Activated gamma-delta T cell treated with Interleukin-2 at 50 U/mL for 16 hours (primary cell): ENCODE data around the gene MYADM.
"Not testable (repeated sequence)": the region's sequence is repeated elsewhere in the genome, so short reads cannot be mapped to it uniquely, and the experiment has no call there.

ENCODE experiments used
- DNase-seq: peaks from one replicate; pipeline ENCODE4 v3.0.0-alpha.2; 2020

The MYADM gene, protein sequence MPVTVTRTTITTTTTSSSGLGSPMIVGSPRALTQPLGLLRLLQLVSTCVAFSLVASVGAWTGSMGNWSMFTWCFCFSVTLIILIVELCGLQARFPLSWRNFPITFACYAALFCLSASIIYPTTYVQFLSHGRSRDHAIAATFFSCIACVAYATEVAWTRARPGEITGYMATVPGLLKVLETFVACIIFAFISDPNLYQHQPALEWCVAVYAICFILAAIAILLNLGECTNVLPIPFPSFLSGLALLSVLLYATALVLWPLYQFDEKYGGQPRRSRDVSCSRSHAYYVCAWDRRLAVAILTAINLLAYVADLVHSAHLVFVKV

DNA sequence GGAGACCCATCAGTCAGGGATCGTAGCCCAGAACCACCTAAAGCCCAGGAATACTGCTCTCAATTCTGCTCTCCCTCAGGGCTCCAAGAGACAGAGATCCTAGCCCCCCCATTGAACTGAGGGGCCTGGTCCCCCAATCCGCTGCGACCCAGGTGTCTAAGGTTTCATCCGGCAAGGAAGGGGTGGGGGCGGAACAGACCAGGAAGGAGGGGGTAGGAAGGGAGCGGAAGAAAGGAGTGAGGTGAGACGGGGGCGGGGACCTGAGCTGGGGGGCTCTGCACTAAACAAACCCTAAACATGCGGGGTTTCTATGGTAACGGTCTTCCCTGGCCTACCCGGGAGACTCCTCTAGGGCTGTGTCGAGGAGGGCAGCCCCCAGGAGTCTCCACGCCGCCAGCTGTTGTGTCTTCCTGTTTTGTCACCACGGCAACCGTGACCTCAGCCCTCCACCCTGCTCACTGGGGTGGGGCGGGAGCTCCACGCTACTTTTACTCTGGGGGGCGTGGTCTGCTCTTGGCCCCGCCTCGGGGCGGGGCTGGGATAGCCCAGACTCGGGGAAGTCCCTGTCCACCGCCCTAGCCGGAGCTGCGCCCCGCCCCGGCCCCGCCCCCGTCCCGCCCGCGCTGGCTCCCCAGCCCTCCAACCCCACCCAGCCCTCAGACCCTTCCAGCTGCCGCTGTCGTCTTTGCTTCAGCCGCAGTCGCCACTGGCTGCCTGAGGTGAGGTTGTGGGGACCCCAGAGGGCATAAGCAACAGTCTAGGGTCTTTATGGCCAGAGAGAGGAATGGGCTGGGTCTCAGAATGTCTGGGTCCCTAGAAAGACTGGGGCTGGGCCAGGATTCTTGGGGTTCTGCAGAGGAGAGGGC lies at the start of gene MYADM:
Gene MYADM (plus strand): TSS at position 659 of the 866 bp plus-strand sequence. CDS start 5,647 bp downstream, outside the sequence.
- peak; percentile 100 for DNase-seq

DNA sequence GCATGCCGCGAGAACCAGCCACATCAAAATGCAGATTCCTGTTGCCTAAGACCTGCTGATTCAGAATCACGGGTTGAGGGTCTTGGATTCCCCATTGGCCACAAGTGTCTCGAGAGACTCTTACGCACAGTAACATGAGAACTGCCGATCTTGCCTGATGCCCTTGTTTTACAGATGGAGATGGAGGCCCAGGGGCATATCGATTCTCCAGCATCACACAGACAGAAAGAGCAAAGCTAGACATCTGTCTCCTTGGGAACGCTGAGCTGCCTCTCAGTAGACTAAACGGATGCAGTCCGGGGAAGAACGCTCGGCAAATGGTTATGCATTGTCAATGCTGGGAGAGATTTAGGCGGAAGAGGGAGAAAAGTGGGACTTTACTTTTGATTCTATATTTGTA lies 48.9 kb upstream of the MYADM start:
- no peak for DNase-seq

DNA sequence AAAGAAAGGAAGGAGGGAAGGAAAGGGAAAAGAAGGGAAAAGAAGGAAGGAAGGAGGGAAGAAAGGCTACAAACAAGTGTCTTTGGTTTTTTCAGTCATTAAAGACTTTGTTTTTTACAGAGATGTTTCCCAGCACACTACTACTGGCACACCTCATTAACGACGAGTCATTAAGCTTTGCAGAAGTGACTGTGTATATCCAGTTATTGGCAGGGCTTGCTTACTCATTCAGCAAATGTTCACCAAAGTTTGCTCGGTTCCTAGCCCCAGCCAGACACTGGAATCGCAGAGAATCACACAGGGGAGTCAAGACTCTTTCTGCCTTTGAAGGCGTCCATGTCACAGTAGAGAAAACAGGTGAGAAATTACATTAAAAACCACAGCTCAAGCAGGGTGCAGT lies 47.8 kb upstream of the MYADM start:
- no peak for DNase-seq

DNA sequence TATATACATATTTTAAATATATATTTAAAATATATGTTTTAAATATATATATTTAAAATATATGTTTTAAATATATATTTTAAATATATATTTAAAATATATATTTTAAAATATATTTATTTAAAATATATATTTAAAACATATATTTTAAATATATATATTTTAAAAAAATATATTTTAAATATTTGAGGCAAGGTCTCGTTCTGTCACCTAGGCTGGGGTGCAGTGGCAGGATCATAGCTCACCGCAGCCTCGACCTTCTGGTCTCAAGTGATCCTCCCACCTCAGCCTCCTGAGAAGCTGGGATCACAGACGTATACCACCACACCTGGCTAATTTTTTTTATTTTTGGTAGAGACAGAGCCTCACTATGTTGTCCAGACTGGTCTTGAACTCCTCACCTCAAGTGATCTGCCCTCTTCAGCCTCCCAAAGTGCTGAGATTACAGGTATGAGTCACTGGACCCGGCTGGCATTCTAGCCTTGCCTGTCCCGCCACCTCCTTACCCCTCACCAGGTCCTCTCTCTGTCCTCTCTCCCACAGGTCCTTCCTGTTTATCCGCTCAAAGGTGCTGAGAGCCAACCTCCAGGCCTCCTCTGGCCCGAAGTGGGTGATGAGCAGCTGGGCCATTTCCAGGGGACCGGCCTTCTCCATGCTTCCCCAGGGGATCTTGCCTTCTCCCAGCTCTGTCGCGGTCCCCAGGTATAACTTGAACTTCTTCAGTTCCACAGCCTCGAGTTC lies 44.1 kb upstream of the MYADM start:
- DNase-seq, result no peak

DNA sequence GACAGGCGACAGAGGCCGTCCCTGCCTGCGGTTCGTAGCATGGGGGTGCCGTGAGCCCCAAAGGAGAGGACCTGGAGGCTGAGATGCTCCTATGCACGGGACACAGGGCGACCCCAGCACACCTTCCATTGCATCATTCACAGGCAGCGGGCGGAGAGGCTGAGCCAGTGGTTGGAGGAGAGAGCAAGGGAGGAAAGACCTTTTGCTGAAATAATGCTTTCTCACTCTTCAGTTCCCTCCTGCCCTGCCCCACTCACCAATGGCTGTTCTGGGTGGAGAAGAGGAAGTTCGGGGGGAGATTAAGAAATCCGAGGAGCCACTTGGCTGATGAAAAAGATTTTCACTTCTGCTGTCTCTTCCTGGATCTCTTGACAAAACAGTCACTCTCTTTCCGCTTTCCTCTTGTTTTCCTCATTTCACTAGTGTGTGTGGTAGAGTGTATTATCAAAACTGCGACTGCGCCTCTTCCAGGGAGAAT lies 43.5 kb upstream of the MYADM start, which contains the start of gene NLRP12:
Gene NLRP12 (minus strand): TSS at position 181 of the 478 bp plus-strand sequence. CDS start 140 bp downstream, at position 41.
- DNase-seq, result no peak

DNA sequence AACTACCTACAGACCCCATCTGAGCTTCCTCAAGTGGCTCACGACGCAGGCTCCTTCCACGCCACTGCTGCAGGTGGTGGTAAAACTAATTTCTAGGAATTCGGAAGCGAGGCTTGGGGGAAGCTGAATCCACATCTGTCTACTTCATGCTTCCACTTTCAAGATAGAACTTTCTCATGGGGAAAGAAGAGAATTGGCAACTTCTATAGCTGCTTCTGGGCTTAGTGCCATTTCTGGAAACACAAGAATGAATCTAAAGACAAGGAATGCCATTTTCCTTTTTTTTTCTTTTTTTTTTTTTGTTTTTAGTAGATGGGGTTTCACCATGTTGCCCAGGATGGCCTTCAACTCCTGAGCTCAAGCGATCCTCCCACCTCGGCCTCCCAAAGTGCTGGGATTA lies 40.8 kb upstream of the MYADM start:
- DNase-seq, result no peak

DNA sequence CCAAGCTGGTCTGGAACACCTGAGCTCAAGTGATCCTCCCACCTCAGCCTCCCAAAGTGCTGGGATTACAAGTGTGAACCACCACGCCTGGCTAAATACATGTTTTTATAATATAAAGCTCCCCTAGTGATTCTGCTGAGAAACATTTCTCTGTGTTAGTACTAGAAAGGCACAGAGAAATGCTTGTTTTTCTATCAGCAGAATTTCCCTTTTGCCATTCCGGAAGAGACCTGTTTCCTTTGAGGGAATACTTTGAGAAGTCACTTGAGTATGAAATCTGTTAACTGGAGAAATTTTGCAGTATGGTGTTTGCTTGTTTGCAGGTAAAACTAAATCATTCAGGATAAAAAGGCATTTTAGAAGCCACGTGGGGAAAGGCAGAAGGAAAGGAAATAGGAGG lies 39.2 kb upstream of the MYADM start:
- DNase-seq, result no peak

DNA sequence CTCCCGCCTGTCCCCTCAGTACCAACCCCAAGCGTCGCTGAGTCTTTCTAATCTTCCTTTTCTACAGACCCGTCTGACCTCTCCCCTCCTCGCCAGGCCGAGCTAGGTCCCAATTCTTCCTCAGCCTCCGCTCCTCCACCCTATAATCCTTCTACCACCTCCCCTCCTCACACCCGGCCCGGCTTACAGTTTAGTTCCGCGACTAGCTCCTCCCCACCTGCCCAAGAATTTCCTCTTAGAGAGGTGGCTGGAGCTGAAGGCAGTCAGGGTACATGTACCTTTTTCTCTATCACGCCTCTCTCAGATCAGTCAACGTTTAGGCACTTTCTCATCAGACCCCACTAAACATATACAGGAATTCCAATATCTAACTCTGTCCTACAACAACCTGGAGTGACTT lies 34.8 kb upstream of the MYADM start:
- not testable (repeated sequence) for DNase-seq

DNA sequence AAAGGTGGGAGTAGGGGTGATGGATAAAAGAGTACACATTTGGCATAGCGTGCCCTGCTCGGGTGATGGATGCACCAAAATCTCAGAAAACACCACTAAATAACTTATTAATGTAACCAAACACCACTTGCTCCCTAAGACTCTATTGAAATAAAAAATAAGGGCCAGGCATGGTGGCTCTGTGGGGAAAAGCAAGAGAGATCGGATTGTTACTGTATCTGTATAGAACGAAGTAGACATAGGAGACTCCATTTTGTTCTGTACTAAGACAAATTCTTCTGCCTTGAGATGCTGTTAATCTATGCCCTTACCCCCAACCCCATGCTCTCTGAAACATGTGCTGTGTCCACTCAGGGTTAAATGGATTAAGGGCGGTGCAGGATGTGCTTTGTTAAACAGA lies 29.2 kb upstream of the MYADM start:
- not testable (repeated sequence) for DNase-seq

DNA sequence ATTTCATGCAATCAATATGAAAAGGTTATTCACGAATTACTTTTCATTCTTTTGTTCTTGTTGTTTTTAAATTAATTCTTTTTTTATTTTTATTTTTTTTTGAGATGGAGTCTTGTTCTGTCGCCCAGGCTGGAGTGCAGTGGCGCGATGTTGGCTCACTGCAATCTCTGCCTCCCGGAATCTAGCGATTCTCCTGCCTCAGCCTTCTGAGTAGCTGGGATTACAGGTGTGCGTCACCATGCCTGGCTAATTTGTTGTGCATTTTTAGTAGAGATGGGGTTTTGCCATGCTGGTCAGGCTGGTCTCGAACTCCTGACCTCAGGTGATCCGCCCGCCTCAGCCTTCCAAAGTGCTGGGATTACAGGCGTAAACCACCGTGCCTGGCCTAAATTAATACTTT lies 27.4 kb upstream of the MYADM start:
- not testable (repeated sequence) for DNase-seq

DNA sequence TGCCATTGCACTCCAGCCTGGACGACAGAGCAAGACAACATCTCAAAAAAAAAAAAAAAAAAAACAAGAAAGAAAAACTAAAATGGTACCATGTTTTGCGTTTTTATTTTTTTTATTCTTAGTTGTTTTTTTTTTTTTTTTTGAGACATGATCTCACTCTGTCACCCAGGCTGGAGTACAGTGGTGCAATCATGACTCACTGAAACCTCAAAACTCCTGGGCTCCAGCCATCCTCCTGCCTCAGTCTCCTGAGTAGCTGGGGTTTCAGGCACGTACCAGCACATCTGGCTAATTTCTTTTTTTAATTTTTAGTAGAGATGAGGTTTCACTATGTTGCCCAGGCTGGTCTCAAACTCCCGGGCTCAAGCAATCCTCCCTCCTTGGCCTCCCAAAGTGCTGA lies 26.8 kb upstream of the MYADM start:
- not testable (repeated sequence) for DNase-seq

DNA sequence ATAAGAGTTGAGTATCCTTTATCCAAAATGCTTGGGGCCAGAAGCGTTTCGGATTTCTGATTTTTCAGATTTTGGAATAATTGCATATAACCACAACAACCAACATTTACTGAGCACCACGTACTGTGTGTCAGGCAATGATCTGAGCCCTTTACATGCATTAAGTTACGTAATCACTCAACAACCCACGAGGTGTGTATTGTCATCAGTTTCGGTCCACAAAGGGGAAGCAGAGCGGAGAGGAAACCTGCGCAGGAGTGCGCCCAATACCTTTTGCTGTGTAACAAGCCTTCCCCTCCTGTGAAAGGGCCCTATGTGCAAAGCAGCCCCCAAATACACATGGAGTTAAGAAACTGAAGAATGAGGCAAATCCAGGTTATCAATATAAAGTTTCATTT lies 22.8 kb upstream of the MYADM start:
- DNase-seq, result no peak

DNA sequence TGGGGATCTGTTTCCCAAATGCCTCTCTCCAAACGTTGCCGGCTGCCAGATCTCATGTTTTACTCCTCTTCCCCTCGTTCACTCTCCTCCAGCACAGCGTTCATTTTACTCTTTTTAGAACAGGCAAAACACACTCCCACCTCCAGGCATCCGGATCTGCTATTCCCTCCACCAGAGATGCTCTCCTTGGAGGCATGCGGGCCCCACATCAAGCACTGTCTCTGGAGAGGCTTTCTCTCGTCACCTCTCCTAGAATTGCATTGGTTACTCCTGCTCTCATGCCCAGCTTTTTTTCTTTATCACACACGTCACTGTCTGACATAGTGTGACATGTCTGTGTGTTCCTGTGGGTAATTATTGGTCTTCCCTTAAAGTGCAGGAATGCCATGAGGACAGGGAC lies 20.1 kb upstream of the MYADM start:
- no peak for DNase-seq

DNA sequence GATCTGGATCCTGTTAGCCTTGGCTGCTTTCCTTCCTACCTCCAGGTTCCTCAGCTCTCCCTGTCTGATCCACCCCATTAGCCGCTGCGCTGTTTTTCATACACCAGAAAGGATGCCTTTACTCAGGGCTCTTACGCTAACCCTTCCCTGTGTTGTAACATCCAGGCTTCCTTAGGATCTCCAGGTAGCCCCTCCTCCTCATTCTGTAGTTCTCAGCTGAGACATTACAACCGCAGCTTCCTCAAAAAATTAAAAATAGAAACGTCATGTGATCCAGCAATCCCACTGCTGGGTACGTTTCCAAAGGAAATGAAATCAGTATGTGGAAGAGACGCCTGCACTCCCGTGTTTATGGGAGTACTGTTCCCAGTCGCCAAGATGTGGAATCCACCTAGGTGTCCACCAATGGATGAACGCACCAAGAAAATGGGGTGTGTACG lies 18.4 kb upstream of the MYADM start:
- DNase-seq, result no peak

DNA sequence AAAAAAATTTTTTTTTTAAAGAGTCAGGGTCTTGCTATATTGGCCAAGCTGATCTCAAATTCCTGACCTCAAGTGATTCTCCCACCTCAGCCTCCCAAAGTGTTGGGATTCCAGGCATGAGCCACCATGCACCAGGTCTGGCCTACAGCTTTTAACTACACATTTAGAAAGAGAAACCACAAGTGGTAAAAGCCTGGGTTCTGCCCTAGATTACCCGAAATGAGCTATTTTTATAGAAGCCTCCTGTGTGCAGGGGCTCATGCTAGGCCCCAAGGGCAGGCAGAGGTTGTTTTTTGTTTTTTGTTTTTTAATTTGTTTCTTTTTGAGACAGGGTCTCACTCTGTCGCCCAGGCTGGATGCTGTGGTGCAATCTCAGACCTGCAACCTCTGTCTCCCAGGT lies 14.0 kb upstream of the MYADM start:
- DNase-seq, result no peak

DNA sequence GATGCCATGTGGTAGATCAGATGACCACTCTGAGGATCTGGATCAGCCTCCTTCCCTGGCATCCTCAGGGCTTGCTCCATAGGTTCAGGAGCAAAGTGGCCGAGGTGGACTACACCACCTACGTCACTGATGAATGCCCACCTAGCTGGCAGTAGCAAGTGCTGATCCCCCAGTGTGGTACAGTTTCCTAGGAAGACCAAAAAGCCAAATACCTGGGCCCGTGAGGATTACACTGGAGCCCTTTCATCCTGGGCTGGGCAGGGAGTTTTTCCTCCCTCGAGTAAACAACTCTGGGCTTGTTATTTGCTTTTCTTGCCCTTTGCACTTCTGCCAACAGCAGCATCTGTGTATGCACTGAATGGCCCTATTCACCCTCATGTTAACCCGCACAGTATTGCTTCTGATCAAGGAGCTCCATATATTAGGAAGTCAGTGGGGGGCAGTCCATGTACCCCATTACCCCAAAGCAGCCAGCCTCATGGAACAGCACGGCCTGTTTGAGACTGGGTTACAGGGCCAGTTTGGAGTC lies 3.3 kb upstream of the MYADM start:
- DNase-seq, result no peak

DNA sequence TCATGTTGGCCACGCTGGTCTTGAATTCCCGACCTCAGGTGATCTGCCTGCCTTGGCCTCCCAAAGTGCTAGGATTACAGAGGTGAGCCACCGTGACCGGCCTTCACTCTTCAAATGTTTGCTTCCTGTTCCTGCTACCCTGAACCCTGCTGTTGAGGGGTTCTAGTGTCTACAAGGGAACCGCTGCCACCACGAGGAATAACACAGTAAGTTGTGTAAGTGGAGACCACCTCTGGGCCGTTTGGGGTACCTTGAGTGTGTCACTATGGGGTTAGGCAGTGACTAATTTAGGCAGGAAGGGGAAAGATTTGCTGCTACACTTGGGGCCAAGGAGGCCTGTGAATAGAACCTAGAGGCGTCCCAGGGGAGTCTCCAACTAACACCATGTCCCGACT lies 2.2 kb upstream of the MYADM start:
- DNase-seq, result no peak

DNA sequence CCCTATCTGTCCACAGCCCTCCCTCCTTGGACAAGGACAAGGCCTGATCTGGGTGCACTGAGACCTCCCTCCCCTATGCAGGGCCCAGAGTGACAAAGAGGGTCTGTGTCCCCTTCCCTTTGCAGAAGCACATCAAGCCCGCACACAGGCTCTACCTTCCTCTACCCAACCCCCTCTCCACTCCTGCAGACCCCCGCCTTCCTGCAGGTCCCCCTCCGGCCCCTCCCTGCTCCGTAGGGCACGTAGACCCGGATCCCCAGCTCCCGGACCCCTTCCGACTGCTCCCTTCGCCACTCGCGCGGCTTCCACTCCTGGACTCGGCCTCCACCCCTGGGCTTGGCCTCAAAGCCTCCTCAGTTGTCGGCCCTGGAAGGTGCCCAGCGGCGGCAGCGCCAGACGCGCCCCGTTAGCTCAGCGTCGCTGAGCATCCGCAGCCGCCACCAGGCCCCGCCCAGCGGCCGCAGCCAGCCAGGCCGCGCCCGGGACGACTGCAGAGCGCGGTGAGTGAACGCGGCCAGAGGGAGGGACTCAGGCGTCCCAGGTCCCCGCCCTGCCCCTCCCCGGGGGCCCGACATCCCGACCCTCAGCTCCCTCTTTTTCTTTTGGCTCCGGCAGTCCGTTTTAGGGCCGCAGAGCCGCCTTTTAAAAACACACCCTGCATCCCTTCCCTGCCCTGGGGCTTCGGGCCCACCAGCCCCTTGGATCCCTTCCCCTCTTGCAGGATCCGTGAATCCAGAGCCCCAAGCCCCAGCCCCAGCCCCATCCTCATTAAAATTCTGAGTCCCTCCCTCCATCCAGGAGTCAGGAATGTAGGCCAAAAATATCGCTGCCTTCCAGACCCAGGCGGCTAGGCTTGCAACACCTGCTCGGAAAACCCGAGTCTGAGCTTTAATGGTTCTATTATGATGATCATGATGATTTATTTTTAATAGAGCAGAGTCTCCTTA lies 1.5 kb upstream of the MYADM start:
- peak; percentile 62 for DNase-seq

DNA sequence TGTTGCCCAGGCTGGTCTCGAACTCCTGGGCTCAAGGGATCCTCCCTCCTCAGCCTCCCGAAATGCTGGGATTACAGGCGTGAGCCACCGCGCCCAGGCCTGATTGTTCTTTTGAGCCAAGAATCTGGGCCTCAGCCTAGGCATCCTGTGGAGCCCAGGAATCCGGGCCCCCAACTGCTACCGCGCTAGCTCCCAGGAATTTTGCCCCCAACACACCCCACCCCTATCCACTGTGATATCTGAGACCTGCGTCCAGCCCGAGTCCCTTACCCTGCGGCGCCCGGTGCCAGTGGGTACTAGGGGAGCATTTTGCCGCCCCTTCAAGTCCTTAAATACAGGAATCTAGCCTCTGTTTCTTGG lies 838 bp upstream of the MYADM start:
- DNase-seq, result no peak

DNA sequence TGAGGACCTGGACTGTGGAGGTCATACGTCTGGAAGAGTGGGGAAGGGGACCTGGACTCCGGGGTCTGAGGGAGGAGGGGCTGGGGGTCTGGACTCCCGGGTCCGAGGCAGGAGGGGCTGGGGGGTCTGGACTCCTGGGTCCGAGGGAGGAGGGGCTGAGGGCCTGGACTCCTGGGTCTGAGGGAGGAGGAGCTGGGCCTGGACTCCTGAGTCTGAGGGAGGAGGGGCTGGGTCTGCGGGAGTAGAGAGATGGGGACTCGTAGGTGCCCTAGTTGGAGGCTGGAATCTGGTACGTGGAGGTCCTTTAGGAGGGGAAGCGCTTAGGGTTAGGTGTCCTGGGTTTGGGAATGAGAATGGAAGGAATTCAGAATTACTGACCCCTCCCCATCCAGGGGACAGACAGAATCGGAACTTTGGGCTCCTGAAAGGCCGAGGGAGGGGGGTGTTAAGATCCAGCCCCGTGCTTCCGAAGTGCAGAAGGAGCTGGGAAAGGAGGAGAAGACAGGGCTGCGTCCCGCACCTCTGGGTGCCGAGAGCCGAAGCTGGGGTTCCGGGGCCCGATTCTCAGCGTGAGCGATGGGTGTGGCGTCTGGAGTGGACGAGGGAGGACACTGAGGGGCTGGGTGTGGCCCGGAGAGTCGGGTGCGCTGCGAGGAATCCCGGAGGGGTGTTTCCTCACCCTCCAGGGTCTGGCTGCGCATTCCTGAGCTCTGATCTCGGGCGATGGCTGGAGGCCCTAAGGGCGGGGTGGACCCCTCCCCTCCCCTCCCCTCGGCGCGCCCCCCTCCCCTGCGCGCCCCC lies 608 bp downstream of the MYADM start:
- DNase-seq, result peak; percentile 28
